Gastrocnemius medialis (tissue), 4 donors: ENCODE data around the gene PAQR5.

Source experiments
- CTCF ChIP-seq, 5 experiments: fragments of 450-650 bp in 3 of 5; fragments of 200-600 bp in 2 of 5; sonication (generic) in 2 of 5; IDR thresholded peaks in 4 of 5; conservative IDR thresholded peaks in 1 of 5; 1 replicate in 4 of 5; 2 replicates in 1 of 5; pipeline ENCODE4 v1.5.1; 2016 to 2019; ENCODE audit warnings: antibody characterized with exemption in 5 of 5, mild to moderate bottlenecking in 3 of 5, moderate library complexity in 3 of 5
- POLR2A ChIP-seq, 2 donors: fragments of 450-650 bp; IDR thresholded peaks; one replicate each; pipeline ENCODE4 v1.6.1; 2017; ENCODE audit warnings: antibody characterized with exemption in 2 of 2, mild to moderate bottlenecking in 2 of 2, moderate library complexity in 2 of 2

DNA sequence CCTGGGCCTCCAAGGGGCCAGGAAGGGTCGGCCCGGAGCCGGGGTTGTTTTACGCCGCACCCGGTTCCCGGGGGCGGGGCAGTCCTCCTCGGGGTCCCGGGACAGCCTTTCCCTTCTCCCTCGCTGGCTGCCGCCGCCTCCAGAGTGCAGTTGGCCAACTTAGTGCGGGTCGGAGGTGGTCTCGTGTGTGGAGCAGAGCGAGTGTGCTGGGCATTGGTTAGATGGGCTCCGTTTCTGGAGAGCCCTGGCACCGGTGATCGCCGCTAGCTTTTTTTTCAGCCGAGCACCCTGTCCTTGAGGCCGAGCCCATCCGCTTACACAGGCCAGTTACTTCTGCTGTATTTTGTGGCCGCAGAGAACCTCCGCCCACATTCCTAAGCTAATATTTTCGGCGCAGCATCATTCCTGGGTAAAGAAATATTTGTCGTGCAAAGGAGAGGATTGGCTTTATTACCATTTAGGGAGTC is 116.0 kb downstream of the PAQR5 start:
- TF ChIP-seq CTCF (IDR thresholded peaks at IDR 0.05 in 4 of 5, conservative IDR thresholded peaks at IDR 0.05 in 1 of 5) (no peak), POLR2A (IDR thresholded peaks at IDR 0.05) (no peak)
